Epithelial cell of alveolus of lung (primary cell): ENCODE data around the gene TBC1D22B. TPM values are rescaled to one million over a fixed set of nuclear protein-coding genes. Genes with fewer than 3 reads are reported as not detected.

ENCODE experiments used
- total RNA-seq: library from RNA; depleted of rRNA; stranded (reverse); fragments of >200 nt; gene quantifications from 2 replicates; pipeline ENCODE4 v1.2.1, GENCODE V29; 2015

Gene TBC1D22B, protein sequence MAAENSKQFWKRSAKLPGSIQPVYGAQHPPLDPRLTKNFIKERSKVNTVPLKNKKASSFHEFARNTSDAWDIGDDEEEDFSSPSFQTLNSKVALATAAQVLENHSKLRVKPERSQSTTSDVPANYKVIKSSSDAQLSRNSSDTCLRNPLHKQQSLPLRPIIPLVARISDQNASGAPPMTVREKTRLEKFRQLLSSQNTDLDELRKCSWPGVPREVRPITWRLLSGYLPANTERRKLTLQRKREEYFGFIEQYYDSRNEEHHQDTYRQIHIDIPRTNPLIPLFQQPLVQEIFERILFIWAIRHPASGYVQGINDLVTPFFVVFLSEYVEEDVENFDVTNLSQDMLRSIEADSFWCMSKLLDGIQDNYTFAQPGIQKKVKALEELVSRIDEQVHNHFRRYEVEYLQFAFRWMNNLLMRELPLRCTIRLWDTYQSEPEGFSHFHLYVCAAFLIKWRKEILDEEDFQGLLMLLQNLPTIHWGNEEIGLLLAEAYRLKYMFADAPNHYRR
- 9.3 and 9.4 TPM in 2 replicates for total RNA-seq

DNA sequence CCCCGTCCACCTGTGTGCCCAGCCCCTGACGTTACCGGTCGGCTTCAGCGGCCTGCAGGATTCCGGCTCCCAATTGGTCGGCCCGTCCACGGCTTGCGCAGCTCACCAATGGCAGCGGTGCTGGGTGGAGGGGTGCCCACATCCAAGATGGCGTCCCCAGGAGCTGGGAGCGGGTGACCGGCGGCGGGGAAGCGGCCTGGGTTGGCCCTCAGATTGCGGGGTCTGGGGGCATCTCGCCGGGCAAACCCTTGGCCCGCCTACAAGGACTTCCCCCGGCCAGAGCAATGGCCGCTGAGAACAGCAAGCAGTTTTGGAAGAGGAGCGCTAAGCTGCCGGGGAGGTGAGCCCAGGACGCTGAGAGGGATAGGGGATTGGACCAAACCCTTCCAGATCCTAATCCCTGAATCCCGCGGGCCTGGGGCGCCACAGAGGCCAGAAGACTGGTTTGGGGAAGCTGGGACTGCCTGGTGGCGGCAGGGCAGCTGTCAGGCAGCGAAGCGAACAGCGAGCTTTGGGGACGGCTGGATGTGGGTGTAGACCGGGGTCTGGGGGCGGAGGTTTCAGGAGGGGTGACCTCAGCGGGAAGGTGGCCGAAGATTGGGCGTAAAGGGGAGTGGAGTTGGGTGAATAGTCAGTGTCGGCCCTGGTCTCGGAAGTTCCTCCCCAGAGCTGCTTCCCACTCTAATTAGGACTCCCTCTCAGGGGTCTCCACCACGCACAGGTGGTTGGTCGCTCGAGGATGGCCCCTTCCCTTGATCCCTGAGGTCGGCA is at the start of gene TBC1D22B, which contains the start of gene TMEM217:
Gene TBC1D22B, plus strand, starts transcription at position 139 of the 771 bp plus-strand sequence. Its CDS starts 146 bp downstream, at position 285.
Gene TMEM217, minus strand, starts transcription at position 511 of the 771 bp plus-strand sequence. CDS start 39,114 bp downstream, outside the sequence.

DNA sequence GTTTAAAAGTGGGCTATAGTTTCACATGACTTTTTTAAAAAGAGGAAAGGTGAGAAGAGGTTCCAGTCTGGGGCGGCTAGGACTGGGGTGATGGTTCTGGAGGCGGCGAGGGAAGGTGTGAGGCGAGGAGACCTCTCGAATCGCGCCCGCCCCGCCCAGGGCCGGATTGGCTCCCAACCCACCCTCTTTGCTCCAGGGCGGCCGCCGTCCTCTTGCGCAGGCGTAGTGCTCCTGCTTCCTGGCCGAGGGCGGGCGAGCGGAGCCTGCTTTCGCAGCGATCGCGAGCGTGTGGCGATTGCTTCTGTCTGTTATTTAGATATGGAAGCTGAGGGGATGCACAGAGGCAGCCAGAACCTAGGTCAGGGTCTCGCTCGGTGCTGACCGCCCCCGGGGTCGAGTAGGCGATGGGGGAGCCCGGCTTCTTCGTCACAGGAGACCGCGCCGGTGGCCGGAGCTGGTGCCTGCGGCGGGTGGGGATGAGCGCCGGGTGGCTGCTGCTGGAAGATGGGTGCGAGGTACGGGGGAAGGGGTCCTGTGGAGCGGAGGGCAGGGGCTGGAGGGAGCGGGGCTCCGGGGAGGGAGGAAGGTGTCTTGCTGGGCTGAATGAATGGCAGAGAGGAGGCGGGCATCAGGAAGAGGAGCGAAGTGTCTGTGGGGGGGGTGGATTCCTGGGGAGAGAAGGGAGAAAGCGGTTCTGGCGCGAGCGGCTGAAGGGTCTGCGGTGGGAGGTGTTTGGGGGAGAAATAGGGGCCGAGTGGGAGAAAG is 96.4 kb downstream of the TBC1D22B start, which contains the start of gene RNF8:
Gene RNF8, plus strand, starts transcription at position 223 of the 765 bp plus-strand sequence. Its CDS starts 182 bp downstream, at position 405.

Other genes with a start within 250 kb of the TBC1D22B start
- gene PIM1, start 87.6 kb upstream of the TBC1D22B start, total RNA-seq = 29.9 and 45.4 TPM in 2 replicates
- 1.6 and 2.5 TPM in 2 replicates for gene TMEM217, start 372 bp downstream of the TBC1D22B start, total RNA-seq
- gene RNF8, start 96.2 kb downstream of the TBC1D22B start, total RNA-seq = 11.7 and 12.7 TPM in 2 replicates
- gene CMTR1, start 175.4 kb downstream of the TBC1D22B start, total RNA-seq = 19.7 and 20.1 TPM in 2 replicates
- gene CCDC167, start 242.1 kb downstream of the TBC1D22B start, total RNA-seq = 28.3 and 69.9 TPM in 2 replicates